AG09319 (cell line): ENCODE data around the gene AP3D1.
"Not testable (repeated sequence)": the region's sequence is repeated elsewhere in the genome, so short reads cannot be mapped to it uniquely, and the experiment has no call there.

Experiments
- DNase-seq: peaks from one replicate; pipeline ENCODE4 v3.0.0-alpha.2; 2010; ENCODE audit warnings: low read depth; ENCODE audit errors: extremely low read depth
- TF ChIP-seq, protein P1 (sequence below): IDR thresholded peaks from 2 replicates; pipeline ENCODE4 v1.5.1; 2011; ENCODE audit warnings: low read depth, mild to moderate bottlenecking, inconsistent platforms, low read length, moderate library complexity

Gene AP3D1

GRCh38 chr19:2136796-2137195, 14.6 kb downstream of the AP3D1 start:
- TF ChIP-seq, protein P1, sequence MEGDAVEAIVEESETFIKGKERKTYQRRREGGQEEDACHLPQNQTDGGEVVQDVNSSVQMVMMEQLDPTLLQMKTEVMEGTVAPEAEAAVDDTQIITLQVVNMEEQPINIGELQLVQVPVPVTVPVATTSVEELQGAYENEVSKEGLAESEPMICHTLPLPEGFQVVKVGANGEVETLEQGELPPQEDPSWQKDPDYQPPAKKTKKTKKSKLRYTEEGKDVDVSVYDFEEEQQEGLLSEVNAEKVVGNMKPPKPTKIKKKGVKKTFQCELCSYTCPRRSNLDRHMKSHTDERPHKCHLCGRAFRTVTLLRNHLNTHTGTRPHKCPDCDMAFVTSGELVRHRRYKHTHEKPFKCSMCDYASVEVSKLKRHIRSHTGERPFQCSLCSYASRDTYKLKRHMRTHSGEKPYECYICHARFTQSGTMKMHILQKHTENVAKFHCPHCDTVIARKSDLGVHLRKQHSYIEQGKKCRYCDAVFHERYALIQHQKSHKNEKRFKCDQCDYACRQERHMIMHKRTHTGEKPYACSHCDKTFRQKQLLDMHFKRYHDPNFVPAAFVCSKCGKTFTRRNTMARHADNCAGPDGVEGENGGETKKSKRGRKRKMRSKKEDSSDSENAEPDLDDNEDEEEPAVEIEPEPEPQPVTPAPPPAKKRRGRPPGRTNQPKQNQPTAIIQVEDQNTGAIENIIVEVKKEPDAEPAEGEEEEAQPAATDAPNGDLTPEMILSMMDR, result no peak
- no peak for DNase-seq

DNA sequence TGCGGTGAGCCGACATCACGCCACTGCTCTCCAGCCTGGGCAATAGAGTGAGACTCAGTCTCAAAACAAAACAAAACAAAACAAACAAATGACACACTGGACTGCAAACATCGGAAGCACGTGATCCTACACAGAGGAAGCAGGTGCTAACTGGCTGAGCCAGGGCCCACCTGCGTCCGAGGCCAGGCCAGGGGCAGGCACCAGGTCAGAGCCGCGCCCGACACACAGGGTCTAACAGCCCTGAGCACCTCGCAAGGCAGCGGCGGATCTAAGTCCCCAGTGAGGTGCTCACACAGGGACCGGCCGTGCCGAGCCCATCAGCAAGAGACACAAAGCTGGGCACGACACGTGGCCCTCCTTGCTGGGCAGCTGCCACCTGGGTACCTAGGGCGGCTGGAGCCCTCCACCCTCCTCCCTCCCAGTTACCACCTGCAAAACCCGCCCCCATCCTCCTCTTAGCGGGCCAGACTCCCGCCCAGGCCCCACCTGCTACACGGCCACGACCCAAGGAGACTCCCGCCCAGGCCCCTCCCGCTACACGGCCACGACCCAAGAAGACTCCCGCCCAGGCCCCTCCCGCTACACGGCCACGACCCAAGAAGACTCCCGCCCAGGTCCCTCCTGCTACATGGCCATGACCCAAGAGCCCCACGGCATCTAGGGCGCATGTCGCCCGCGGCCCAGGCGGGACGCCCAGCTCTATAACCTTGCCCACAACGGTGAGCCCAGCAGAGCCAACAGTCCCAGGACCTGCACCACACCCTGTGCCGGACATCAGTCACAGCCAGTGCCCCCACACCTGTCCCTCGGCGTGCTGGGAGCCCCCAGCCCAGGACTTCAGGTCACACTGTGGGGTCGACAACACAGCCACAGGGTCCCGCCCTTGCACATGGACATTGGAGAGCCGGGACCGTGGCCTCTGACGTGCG, 15.6 kb downstream of the AP3D1 start:
- no peak for DNase-seq
- TF ChIP-seq, protein P1, result no peak

DNA sequence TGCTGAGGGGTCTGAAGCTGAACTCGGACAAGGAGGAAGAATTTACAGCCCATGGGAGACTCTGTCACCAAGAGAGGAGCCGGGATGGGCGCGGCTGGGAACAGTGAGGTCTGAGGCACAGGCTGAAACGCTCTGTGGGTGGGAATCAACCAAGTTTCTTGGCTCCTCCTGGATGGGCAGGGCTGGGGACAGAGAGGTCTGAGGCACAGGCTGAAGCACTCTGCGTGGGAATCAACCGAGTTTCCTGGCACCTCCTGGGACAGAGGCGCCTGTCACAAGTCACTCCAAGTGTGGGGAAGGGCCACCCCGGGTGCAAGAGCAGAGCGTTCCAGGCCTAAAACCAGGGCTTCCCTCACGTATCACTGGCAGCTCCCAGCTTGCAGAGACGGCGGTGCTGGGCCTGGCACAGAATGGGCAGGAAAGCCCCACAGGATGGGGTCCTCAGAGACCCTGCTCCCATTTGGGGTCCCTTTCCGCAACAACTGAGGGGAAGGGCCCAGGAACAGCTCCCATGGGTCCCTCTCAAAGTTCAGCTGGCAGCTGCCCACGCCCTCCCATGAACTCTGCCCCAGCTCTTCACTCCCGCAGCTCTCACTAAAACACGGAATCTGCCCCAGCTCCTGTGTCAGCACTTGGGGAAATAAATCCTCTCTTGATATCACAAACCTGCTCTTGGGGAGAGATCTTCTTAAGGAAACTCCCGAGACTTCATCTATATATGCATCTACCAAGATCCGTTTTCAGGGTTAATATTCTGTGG, 18.5 kb downstream of the AP3D1 start:
- no peak for DNase-seq
- TF ChIP-seq, protein P1, result no peak

- no peak for DNase-seq
- TF ChIP-seq, protein P1, result no peak
Measured at GRCh38 chr19:2132191-2132590, 19.2 kb downstream of the AP3D1 start.

- not testable (repeated sequence) for DNase-seq
Measured at GRCh38 chr19:2131012-2131975, 20.1 kb downstream of the AP3D1 start.

DNA sequence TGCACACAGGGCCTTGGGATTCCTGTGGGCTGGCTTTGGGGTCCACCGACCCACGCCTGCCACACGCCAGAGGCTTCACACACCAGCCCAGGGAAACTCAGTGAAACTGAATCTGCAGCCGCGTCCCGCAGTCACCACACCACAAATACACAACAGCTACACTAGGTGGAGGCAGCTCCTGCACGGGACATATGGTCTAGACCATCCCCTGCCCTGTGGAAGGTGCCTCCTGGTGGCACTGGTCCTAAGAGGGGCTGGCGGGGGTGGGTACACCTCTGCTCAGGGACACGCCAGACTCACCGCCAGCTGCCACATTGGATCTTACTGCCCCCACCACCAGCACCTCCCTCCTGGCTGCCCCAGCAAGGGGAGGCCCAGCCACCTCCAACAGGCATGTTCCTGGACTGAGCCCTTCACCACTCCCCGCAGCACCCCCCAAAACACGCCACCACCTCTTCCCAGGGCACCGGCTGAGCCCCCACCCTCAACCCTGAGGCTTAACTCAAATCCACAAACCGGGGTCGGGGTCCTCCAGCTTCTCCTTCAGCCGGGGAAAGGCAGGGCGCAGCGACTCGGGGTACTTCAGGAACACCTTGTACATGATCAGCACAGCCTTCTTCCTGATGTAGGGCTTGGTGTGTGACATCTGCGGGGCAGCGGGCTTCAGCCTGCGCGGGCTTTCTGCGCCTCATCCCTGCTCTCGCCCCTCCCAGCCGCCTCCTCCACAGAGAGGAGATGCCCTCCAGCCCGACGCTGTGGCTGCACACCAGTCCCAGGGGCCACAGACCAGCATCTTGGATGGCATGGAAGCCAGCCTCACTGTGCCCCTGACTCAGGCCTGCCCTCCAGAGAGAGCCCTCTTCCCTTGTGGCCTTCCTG, 21.2 kb downstream of the AP3D1 start:
- no peak for DNase-seq
- TF ChIP-seq, protein P1, result no peak
